Superior temporal gyrus (tissue), 1 donor: Measurements from ENCODE around the gene VCPKMT.
"Not testable (repeated sequence)": the region's sequence is repeated elsewhere in the genome, so short reads cannot be mapped to it uniquely, and the experiment has no call there.

Experiments
- DNase-seq: peaks from one replicate; pipeline ENCODE4 v3.0.0-alpha.2; 2016; ENCODE audit errors: extremely low spot score

VCPKMT gene

GRCh38 chr14:50092006-50092555 lies 24.3 kb downstream of the VCPKMT start:
- DNase-seq: no peak

GRCh38 chr14:50091240-50091913 lies 25.0 kb downstream of the VCPKMT start:
- DNase-seq: no peak

GRCh38 chr14:50089208-50089607 lies 27.2 kb downstream of the VCPKMT start:
- no peak for DNase-seq

DNA sequence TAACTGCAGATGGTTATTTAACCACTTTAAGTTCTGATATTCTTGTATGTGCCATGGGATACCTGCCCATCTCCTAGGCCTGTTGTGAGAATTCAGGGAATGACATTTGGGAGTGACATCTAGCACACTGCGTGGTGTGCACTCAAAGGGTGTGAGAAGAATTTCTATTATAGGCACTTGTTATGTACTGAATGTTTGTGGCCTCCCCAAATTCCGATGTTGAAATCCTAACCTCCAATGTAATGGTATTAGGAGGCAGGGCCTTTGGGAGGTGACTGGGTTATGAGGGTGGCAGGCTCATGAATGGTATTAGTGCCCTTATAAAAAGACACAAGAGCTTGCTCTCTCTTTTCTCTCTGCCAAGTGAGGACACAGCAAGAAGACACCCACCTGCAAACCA lies 27.6 kb downstream of the VCPKMT start:
- DNase-seq: no peak

GRCh38 chr14:50088117-50088515 lies 28.3 kb downstream of the VCPKMT start:
- DNase-seq: no peak

- DNase-seq: no peak
Measured at GRCh38 chr14:50087341-50088116, 28.8 kb downstream of the VCPKMT start.

DNA sequence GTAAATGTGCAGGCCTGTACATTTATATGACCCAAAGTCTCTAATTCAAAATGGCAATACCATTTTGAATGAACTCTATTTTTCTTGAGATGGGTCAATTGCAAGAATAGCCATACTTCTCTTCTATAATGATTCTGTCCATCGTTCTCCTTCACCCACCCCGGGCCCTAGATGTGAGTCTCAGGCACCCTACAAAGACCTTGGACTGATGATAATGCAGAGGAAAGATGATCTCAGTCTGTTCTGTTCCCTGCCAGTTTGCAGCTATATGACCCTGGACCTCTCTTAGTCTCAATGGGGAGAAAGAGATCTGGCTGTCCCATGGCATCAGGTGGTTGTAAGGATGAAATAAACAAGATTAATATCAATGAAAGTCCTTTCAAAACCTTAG lies 30.1 kb downstream of the VCPKMT start:
- no peak for DNase-seq

- DNase-seq: peak; percentile 66
Measured at GRCh38 chr14:50085570-50086320, 30.6 kb downstream of the VCPKMT start.

- no peak for DNase-seq
Measured at GRCh38 chr14:50084666-50085065, 31.7 kb downstream of the VCPKMT start.

DNA sequence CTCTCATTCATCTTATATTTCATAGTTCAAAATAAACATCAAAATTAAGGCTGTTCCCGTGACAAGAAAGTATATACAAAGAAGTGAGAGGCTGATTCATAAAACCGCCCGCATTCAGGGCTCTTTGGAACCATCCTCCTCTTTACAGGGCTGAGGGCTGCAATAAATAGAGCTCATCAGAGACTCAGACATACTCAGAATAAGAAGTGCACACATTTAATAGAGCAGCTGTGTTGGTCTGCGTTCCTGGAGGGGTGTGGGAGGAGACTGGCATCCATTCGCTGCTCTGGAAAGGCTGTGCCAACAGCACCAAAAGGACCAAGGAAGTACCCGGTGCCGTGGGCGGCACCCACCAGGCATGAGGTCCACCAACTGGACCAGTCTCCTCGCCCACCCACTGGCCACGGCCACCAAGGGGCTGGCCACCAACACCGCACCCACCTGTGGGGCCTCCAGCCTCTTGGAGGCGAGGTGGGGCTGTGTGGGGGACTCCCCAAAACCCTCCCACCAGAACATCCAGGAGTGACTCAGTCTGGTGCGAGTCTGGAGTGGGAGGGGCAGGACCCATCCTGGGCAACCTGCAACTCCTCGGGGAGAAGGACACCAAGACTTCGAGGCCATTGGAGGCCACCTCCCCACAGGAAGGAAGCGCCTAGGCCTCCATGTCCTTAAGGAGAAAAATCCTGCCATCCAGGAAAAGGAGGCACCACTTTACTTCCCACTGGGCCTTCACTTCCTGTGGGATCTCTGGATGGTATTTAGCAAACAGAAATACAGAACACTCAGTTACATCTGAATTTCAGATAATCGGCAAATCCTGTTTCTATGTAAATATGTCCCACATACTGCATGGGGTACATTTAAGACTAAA lies 32.7 kb downstream of the VCPKMT start:
- DNase-seq: no peak

- DNase-seq: peak; percentile 34
Measured at GRCh38 chr14:50082784-50083466, 33.4 kb downstream of the VCPKMT start.

- no peak for DNase-seq
Measured at GRCh38 chr14:50082308-50082742, 34.0 kb downstream of the VCPKMT start.

GRCh38 chr14:50079103-50079502 lies 37.3 kb downstream of the VCPKMT start:
- not testable (repeated sequence) for DNase-seq

DNA sequence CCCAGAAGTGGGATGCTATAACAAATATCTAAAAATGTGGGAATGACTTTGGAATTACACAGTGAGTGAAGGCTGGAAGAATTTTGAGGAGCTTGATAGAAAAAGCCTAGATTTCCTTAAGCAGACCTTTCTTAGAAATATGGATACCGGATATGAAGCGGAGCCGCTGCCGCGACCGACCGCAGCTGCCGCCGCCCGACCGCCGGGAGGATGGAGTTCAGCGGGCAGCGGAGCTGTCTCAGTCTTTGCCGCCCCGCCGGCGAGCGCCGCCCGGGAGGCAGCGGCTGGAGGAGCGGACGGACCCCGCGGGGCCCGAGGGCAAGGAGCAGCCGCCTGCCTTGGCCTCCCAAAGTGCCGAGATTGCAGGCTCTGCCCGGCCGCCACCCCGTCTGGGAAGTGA lies 42.7 kb downstream of the VCPKMT start:
- DNase-seq: not testable (repeated sequence)

GRCh38 chr14:50072395-50072794 lies 44.0 kb downstream of the VCPKMT start:
- DNase-seq: no peak

DNA sequence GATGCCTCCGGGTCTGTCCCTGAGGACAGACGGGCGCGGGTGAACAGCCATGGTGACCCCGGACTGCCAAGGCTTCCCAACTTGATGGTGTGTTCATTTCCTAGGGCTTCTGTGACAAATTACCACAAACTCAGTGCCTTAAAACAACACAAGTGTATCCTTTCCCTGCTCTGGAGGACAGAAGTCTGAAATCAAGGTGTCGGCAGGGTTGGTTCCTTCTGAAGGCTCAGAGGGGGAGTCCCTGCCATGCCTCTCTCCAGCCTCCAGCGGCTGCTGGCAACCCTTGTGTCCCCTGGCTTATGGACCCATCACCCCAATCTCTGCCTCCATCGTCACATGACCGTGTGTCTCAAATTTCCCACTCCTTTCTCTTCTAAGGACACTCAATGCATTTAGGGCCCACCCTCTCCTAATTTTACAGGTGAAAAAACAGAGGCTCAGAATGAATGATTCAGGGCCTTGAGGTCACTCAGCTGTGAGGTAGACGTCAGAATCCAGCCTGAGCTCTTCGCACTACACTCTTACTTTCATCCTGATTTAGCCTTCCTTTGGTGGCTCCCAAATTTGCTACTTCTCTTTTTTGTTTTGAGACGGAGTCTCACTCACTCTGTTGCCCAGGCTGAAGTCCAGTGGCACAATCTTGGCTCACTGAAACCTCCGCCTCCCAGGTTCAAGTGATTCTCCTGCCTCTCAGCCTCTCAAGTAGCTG lies 45.4 kb downstream of the VCPKMT start:
- DNase-seq: no peak

DNA sequence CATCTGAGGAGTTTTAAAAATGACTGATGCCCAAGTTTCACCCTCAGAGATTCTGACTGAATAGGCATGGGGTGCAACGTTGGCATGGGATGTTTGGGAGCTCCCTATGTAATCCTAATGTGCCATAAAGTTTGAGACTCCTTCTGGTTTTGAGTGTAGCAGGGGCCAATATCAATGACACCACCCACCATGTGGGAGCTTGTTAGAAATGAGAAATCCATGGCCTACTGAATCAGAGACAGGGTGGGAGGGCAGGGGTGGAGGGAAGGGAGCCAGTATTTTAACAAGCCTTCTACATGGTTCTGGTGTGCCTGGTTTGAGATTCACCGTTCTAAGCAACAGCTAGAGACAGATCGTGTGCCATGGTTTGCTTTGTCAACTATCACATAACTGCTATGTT lies 46.1 kb downstream of the VCPKMT start:
- no peak for DNase-seq

DNA sequence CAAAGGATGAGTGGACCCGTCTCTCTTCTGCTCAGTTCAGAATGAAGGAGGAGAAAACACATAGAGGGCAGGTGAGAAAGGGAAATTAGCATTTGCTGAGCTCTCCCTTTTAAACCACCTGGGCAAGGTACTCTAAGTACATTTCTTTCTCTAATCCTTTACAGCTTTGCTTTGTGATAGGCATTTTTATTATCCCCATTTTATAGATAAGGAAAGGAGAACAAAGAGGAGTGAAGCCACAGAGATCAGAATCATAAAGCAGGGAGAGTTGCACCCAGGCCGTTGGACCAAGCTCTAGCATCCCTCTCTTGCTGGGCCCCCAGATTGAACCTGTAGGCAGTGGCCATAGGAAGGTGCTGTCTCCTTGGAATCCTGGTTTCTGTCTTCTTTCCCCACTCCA lies 47.0 kb downstream of the VCPKMT start:
- DNase-seq: no peak

GRCh38 chr14:50068496-50068895 lies 47.9 kb downstream of the VCPKMT start:
- DNase-seq: no peak
